ENCODE results near the gene SCML2.
"Not testable (repeated sequence)": the region's sequence is repeated elsewhere in the genome, so short reads cannot be mapped to it uniquely, and the experiment has no call there.

Gene SCML2

GRCh38 chrX:18354369-18355223, at the start of gene SCML2:
SCML2 (minus strand) TSS chrX:18354688; CDS start chrX:18334071, 20,617 bp downstream.
- H3K4me3 ChIP-seq (ENCODE audit: low read depth, low read length): peak within 1 kb of the TSS; percentile 55
- TF ChIP-seq CTCF (IDR thresholded peaks at IDR 0.05; ENCODE audit: low read depth, low read length): no peak
- peak; percentile 13 for DNase-seq (ENCODE audit: low read depth, low spot score)
- in situ Hi-C loops (cut with HindIII; ENCODE audit: low sequenced_read_pairs): no loop called here

GRCh38 chrX:18401848-18402213, 47.3 kb upstream of the SCML2 start:
- in situ Hi-C loops (cut with HindIII; ENCODE audit: low sequenced_read_pairs): no loop called here
- no peak for DNase-seq (ENCODE audit: low read depth, low spot score)
- no peak overlapping the region for H3K4me3 ChIP-seq (ENCODE audit: low read depth, low read length)
- TF ChIP-seq CTCF (IDR thresholded peaks at IDR 0.05; ENCODE audit: low read depth, low read length): no peak

- in situ Hi-C loops (cut with HindIII; ENCODE audit: low sequenced_read_pairs): no loop called here
- no peak for TF ChIP-seq CTCF (IDR thresholded peaks at IDR 0.05; ENCODE audit: low read depth, low read length)
- DNase-seq (ENCODE audit: low read depth, low spot score): peak; percentile 39
- no peak overlapping the region for H3K4me3 ChIP-seq (ENCODE audit: low read depth, low read length)
These were observed 40.0 kb upstream of the SCML2 start for GRCh38 chrX:18394477-18394876.

- in situ Hi-C loops (cut with HindIII; ENCODE audit: low sequenced_read_pairs): no loop called here
These were observed 36.6 kb upstream of the SCML2 start for GRCh38 chrX:18390941-18391538.

GRCh38 chrX:18389966-18390365, 35.5 kb upstream of the SCML2 start:
- in situ Hi-C loops (cut with HindIII; ENCODE audit: low sequenced_read_pairs): no loop called here

More at GRCh38 chrX:18390941-18391538, 36.6 kb upstream of the SCML2 start:
- DNase-seq (ENCODE audit: low read depth, low spot score): peak; percentile 73
- H3K4me3 ChIP-seq (ENCODE audit: low read depth, low read length): no peak overlapping the region
- TF ChIP-seq CTCF (IDR thresholded peaks at IDR 0.05; ENCODE audit: low read depth, low read length): peak; percentile 52

GRCh38 chrX:18377796-18378195, 23.3 kb upstream of the SCML2 start:
- no peak for DNase-seq (ENCODE audit: low read depth, low spot score)
- TF ChIP-seq CTCF (IDR thresholded peaks at IDR 0.05; ENCODE audit: low read depth, low read length): peak; percentile 52
- in situ Hi-C loops (cut with HindIII; ENCODE audit: low sequenced_read_pairs): no loop called here
- no peak overlapping the region for H3K4me3 ChIP-seq (ENCODE audit: low read depth, low read length)

More at GRCh38 chrX:18389966-18390365, 35.5 kb upstream of the SCML2 start:
- H3K4me3 ChIP-seq (ENCODE audit: low read depth, low read length): no peak overlapping the region
- no peak for DNase-seq (ENCODE audit: low read depth, low spot score)
- no peak for TF ChIP-seq CTCF (IDR thresholded peaks at IDR 0.05; ENCODE audit: low read depth, low read length)

GRCh38 chrX:18375131-18375805, 20.8 kb upstream of the SCML2 start:
- DNase-seq (ENCODE audit: low read depth, low spot score); in situ Hi-C loops (cut with HindIII; ENCODE audit: low sequenced_read_pairs); H3K4me3 ChIP-seq (ENCODE audit: low read depth, low read length): not testable (repeated sequence)

- H3K4me3 ChIP-seq (ENCODE audit: low read depth, low read length); in situ Hi-C loops (cut with HindIII; ENCODE audit: low sequenced_read_pairs); DNase-seq (ENCODE audit: low read depth, low spot score): not testable (repeated sequence)
These were observed 14.6 kb upstream of the SCML2 start for GRCh38 chrX:18369096-18369495.
